ENCODE measurements around the gene WLS. TPM values are rescaled to one million over a fixed set of nuclear protein-coding genes. Genes with fewer than 3 reads are reported as not detected.
"Not testable (repeated sequence)": the region's sequence is repeated elsewhere in the genome, so short reads cannot be mapped to it uniquely, and the experiment has no call there.

The WLS gene
- total RNA-seq, 1 donor from 2014 or later, result 68.0 TPM

- TF ChIP-seq CTCF (IDR thresholded peaks at IDR 0.05) (no peak), POLR2AphosphoS5 (IDR thresholded peaks at IDR 0.05; ENCODE audit: insufficient read depth in 1 of 2, low read depth in 1 of 2) (no peak), POLR2A (IDR thresholded peaks at IDR 0.05) (no peak)
- Histone ChIP-seq H3K27me3 (no peaks in the 10 kb centered on the region), H3K36me3 (no peaks in the 10 kb centered on the region), H3K4me3 (no peak overlapping the region), H3K27ac (no peak overlapping the region), H3K9me3 (no peaks in the 10 kb centered on the region), H3K4me1 (no peaks in the 10 kb centered on the region)
- no peak for DNase-seq (ENCODE audit: extremely low spot score in 2 of 2)
- intact Hi-C loops (cut with DNase I), result no loop called here
Measured at GRCh38 chr1:68273530-68273929, 41.2 kb upstream of the WLS start.

GRCh38 chr1:68271596-68271995 is 39.3 kb upstream of the WLS start:
- no peaks in the 10 kb centered on the region for H3K4me1 ChIP-seq
- no peaks in the 10 kb centered on the region for H3K36me3 ChIP-seq
- H3K9me3 ChIP-seq, result no peaks in the 10 kb centered on the region
- TF ChIP-seq POLR2AphosphoS5 (IDR thresholded peaks at IDR 0.05; ENCODE audit: insufficient read depth in 1 of 2, low read depth in 1 of 2) (no peak), CTCF (IDR thresholded peaks at IDR 0.05) (no peak), POLR2A (IDR thresholded peaks at IDR 0.05) (no peak)
- H3K27me3 ChIP-seq, result no peaks in the 10 kb centered on the region
- intact Hi-C loops (cut with DNase I), result no loop called here
- no peak overlapping the region for H3K27ac ChIP-seq
- H3K4me3 ChIP-seq, result no peak overlapping the region
- DNase-seq (ENCODE audit: extremely low spot score in 2 of 2), result no peak

GRCh38 chr1:68270951-68271350 is 38.6 kb upstream of the WLS start:
- TF ChIP-seq CTCF (IDR thresholded peaks at IDR 0.05) (no peak), POLR2A (IDR thresholded peaks at IDR 0.05) (no peak), POLR2AphosphoS5 (IDR thresholded peaks at IDR 0.05; ENCODE audit: insufficient read depth in 1 of 2, low read depth in 1 of 2) (no peak)
- no peaks in the 10 kb centered on the region for H3K4me1 ChIP-seq
- no peaks in the 10 kb centered on the region for H3K27me3 ChIP-seq
- no peaks in the 10 kb centered on the region for H3K36me3 ChIP-seq
- no peak for DNase-seq (ENCODE audit: extremely low spot score in 2 of 2)
- no peak overlapping the region for H3K27ac ChIP-seq
- H3K9me3 ChIP-seq, result no peaks in the 10 kb centered on the region
- intact Hi-C loops (cut with DNase I), result no loop called here
- H3K4me3 ChIP-seq, result no peak overlapping the region

GRCh38 chr1:68269637-68270430 is 37.5 kb upstream of the WLS start:
- Histone ChIP-seq H3K4me3 (no peak overlapping the region), H3K9me3 (no peaks in the 10 kb centered on the region), H3K4me1 (no peaks in the 10 kb centered on the region), H3K27me3 (no peaks in the 10 kb centered on the region), H3K27ac (no peak overlapping the region), H3K36me3 (no peaks in the 10 kb centered on the region)
- no peak for DNase-seq (ENCODE audit: extremely low spot score in 2 of 2)
- TF ChIP-seq POLR2AphosphoS5 (IDR thresholded peaks at IDR 0.05; ENCODE audit: insufficient read depth in 1 of 2, low read depth in 1 of 2) (no peak), CTCF (IDR thresholded peaks at IDR 0.05) (no peak), POLR2A (IDR thresholded peaks at IDR 0.05) (no peak)
- intact Hi-C loops (cut with DNase I), result no loop called here

- Histone ChIP-seq H3K27ac (no peak overlapping the region), H3K4me1 (no peaks in the 10 kb centered on the region), H3K4me3 (no peak overlapping the region), H3K9me3 (no peaks in the 10 kb centered on the region), H3K36me3 (no peaks in the 10 kb centered on the region), H3K27me3 (no peaks in the 10 kb centered on the region)
- TF ChIP-seq CTCF (IDR thresholded peaks at IDR 0.05) (no peak), POLR2AphosphoS5 (IDR thresholded peaks at IDR 0.05; ENCODE audit: insufficient read depth in 1 of 2, low read depth in 1 of 2) (no peak), POLR2A (IDR thresholded peaks at IDR 0.05) (no peak)
- intact Hi-C loops (cut with DNase I), result no loop called here
- no peak for DNase-seq (ENCODE audit: extremely low spot score in 2 of 2)
Measured at GRCh38 chr1:68268896-68269483, 36.7 kb upstream of the WLS start.

GRCh38 chr1:68256824-68257223 is 24.5 kb upstream of the WLS start:
- H3K9me3 ChIP-seq; H3K4me1 ChIP-seq; DNase-seq (ENCODE audit: extremely low spot score in 2 of 2); intact Hi-C loops (cut with DNase I); H3K27ac ChIP-seq; H3K27me3 ChIP-seq; H3K4me3 ChIP-seq; H3K36me3 ChIP-seq: not testable (repeated sequence)

Measured in vagina (tissue), 2 donors.